Upper lobe of right lung (tissue), 1 donor: ENCODE data around the gene IGFBP7. TPM values are rescaled to one million over a fixed set of nuclear protein-coding genes. Genes with fewer than 3 reads are reported as not detected.

Experiments used
- ATAC-seq: fragments of 200-7000 bp; cut with Tn5 transposase; one replicate; pipeline ENCODE4 v1.9.1; 2020; ENCODE audit warnings: mild to moderate bottlenecking, moderate library complexity
- DNase-seq: peaks from one replicate; pipeline ENCODE4 v3.0.0-alpha.2; 2020
- H3K27ac ChIP-seq: fragments of 200-600 bp; one replicate; pipeline ENCODE4 v1.8.0; 2022
- H3K27me3 ChIP-seq: fragments of 200-600 bp; one replicate; pipeline ENCODE4 v1.8.0; 2022; ENCODE audit warnings: mild to moderate bottlenecking
- H3K36me3 ChIP-seq: fragments of 200-600 bp; one replicate; pipeline ENCODE4 v1.8.0; 2022
- H3K4me1 ChIP-seq: fragments of 200-600 bp; one replicate; pipeline ENCODE4 v1.8.0; 2022
- H3K4me3 ChIP-seq: fragments of 200-600 bp; one replicate; pipeline ENCODE4 v1.8.0; 2022; ENCODE audit warnings: mild to moderate bottlenecking
- H3K9me3 ChIP-seq: fragments of 200-600 bp; one replicate; pipeline ENCODE4 v1.8.0; 2022
- CTCF ChIP-seq: fragments of 200-600 bp; IDR thresholded peaks from one replicate; pipeline ENCODE4 v1.8.0; 2022; ENCODE audit warnings: antibody characterized with exemption
- intact Hi-C: fragments of 100-400 bp; cut with DNase I; formaldehyde crosslinking; loops from one replicate; pipeline ENCODE4 v1.11.0; 2022
- total RNA-seq: library from RNA; stranded (reverse); fragmentation: NEBNext Ultra II Directional; extraction: Animal tissue kit (Norgen Biotek cat#: 25700); gene quantifications from one replicate; pipeline ENCODE4 v1.2.1, GENCODE V29; 2021
- donor health status: DM: no; HTN: yes; CAD: no; lungs with severe emphysema.

The IGFBP7 gene
- total RNA-seq, 1 donor from 2014 or later, result 661 TPM

DNA sequence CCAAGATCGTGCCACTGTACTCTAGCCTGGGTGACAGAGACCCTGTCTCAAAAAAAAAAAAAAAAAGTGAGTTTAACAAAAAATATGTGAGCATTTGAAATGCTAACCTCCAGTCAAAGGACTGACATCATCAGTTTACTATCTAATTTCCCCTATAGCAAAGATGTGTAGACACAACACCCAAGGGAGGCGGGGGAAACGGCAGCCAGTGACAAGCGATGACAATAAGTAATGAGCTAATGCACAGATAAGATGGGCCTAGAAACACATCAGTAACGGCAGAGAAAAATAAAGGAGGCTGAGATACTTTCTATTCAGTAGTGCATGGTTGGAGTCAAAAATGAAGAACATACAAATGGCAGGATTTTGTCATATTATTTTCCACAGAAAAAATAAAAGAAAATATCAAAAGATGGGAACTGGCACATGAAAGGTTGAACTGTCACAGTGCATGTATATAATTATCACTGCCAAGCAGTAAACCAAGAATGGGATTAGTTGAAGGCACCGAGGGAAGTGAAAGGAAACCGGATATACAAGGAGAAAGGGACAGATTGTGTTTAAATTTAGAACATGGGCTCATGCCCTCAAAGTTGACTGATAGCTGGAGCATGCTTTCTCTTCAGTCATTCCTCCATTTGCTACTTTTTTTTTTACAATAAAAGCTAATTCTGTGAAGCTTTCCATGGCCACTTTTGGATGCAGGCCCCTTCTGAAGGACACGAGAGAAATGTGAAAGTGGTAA is 41.8 kb downstream of the IGFBP7 start:
- intact Hi-C loops, result no loop called here
- peak overlapping the region; percentile 12 for H3K27ac ChIP-seq
- H3K4me3 ChIP-seq, result no peak overlapping the region
- no peaks in the 10 kb centered on the region for H3K9me3 ChIP-seq
- ATAC-seq (no peak), DNase-seq (no peak)
- H3K4me1 ChIP-seq, result peaks cover 50% of the 10 kb centered on the region
- no peak for TF ChIP-seq CTCF
- H3K27me3 ChIP-seq, result no peaks in the 10 kb centered on the region
- no peaks in the 10 kb centered on the region for H3K36me3 ChIP-seq

DNA sequence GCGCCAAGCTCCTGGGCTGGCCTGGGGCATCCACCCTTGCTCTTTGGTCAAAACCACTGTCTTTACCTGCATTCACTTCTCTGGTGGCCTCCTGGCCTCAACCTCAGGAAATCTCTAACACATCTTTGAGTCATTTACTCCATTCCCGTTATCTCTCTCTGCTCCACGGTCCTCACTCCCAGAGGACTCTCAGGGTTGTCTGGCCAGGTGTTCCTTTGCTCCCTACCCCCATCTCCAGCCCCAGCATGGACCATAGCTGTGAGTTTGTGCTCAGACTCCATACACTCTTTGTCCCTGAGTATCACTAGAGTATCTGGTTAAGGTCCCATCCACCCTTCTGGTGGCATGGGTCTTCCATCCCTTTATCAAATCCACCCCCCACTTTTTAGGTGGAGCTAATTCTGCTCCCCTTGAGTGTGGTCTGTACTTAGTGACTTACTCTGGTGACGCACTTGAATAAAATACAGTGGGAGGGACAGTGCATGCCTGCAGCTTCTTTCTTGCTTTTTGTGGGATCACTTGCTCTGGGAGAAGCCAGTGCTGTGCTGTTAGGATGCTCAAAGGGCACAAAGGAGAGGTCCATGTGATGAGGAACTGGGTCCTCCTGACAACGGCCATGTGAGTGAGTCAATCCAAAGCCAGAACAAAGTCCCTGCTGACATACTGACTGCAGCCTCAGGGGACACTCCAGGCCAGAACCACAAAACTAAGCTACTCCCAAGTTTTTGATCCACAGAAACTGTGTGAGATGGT is 44.3 kb downstream of the IGFBP7 start:
- no peaks in the 10 kb centered on the region for H3K9me3 ChIP-seq
- ATAC-seq (no peak), DNase-seq (no peak)
- no peak for TF ChIP-seq CTCF
- H3K4me3 ChIP-seq, result no peak overlapping the region
- no peak overlapping the region for H3K27ac ChIP-seq
- no peaks in the 10 kb centered on the region for H3K27me3 ChIP-seq
- intact Hi-C loops, result no loop called here
- H3K4me1 ChIP-seq, result peaks cover 47% of the 10 kb centered on the region
- no peaks in the 10 kb centered on the region for H3K36me3 ChIP-seq

DNA sequence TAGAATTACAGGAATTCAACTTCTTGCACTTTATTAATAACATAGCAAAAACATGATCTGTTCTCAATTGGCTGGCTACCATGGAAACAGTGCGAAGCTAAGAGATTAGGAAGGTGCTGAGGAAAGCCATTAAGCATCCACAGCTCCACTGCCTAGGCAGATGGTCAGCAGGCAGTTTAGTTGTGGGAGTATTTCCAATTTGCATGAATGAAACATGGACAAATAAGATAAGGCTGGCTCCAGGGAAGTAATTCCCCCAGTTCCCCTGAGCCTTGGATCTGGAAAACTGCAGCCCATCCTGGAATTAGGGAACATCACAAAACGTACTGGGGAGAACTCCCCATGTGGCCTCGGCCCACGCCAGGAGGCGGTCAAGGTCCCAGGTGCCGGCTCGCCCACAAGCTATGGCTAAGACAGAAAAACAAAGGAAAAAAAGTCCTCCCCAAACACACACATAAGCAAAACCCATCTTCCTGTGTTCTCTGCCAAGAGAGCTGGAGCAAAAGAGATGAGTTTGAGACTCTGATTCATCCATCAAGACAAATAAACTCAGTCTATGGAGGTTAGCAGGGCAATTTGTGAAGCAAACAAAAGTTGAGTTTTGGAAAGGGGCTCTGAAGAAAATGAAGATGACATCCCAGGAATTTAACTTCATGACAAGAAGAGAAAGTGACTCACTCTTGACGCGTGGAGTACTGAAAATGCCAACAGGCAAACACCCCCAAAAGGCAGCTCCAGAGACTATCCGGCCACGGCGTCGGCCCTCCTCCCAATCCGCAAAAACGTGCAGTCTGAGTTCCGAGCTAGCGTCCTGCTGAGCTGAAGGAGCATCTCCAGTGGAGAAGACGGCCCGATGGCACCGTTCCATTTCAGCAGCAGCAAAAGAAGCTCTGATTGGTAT is 45.1 kb downstream of the IGFBP7 start:
- no peaks in the 10 kb centered on the region for H3K9me3 ChIP-seq
- H3K4me3 ChIP-seq, result no peak overlapping the region
- DNase-seq, result no peak
- no peak for TF ChIP-seq CTCF
- H3K4me1 ChIP-seq, result peaks cover 39% of the 10 kb centered on the region
- intact Hi-C loops, result no loop called here
- no peak overlapping the region for H3K27ac ChIP-seq
- peak; percentile 32 for ATAC-seq
- H3K36me3 ChIP-seq, result no peaks in the 10 kb centered on the region
- no peaks in the 10 kb centered on the region for H3K27me3 ChIP-seq

DNA sequence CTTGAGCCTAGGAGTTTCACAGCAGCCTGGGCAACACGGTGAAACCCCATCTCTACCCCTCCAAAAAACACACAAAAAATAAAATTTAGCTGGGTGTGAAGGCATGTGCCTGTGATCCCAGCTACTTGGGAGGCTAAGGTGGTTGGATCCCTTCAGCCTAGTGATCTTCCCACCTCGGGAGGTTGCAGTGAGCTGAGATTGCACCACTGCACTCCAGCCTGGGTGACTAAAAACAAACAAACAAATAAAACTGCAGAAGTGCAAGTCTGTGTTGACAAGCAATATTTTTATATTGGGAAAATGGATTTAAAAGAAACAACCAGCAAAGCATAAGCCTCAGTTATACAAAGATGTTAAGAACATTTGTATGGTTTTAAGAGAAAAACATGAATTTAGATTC is 46.1 kb downstream of the IGFBP7 start:
- Histone ChIP-seq H3K9me3 (no peaks in the 10 kb centered on the region), H3K27ac (no peak overlapping the region), H3K4me1 (peaks cover 35% of the 10 kb centered on the region), H3K27me3 (no peaks in the 10 kb centered on the region), H3K36me3 (no peaks in the 10 kb centered on the region), H3K4me3 (no peak overlapping the region)
- intact Hi-C loops, result no loop called here
- no peak for ATAC-seq
- no peak for TF ChIP-seq CTCF
- no peak for DNase-seq

GRCh38 chr4:57063518-57063917 is 46.7 kb downstream of the IGFBP7 start:
- DNase-seq (no peak), ATAC-seq (no peak)
- Histone ChIP-seq H3K4me1 (peaks cover 35% of the 10 kb centered on the region), H3K9me3 (no peaks in the 10 kb centered on the region), H3K4me3 (no peak overlapping the region), H3K27ac (no peak overlapping the region), H3K36me3 (no peaks in the 10 kb centered on the region), H3K27me3 (no peaks in the 10 kb centered on the region)
- intact Hi-C loops, result no loop called here
- no peak for TF ChIP-seq CTCF
